HG02623 (cell line): Measurements from ENCODE around the gene CCDC174.
"Not testable (repeated sequence)": the region's sequence is repeated elsewhere in the genome, so short reads cannot be mapped to it uniquely, and the experiment has no call there.

ENCODE experiments used
- ATAC-seq: cut with Tn5 transposase; IDR thresholded peaks from one replicate; pipeline ENCODE4 v1.9.1; 2021; ENCODE audit warnings: moderate library complexity; ENCODE audit not compliant: unreplicated experiment

CCDC174 gene

GRCh38 chr3:14651440-14652251 lies at the start of gene CCDC174:
Gene CCDC174 (plus strand): TSS chr3:14651762. CDS start chr3:14651837, 75 bp downstream.
- peak; percentile 99 for ATAC-seq

- ATAC-seq = no peak
These were observed 49.4 kb upstream of the CCDC174 start for GRCh38 chr3:14602006-14602803.

- ATAC-seq = no peak
These were observed 48.5 kb upstream of the CCDC174 start for GRCh38 chr3:14602804-14603644.

GRCh38 chr3:14605067-14605466 lies 46.5 kb upstream of the CCDC174 start:
- no peak for ATAC-seq

- ATAC-seq = no peak
These were observed 45.8 kb upstream of the CCDC174 start for GRCh38 chr3:14605744-14606143.

- no peak for ATAC-seq
These were observed 44.8 kb upstream of the CCDC174 start for GRCh38 chr3:14606669-14607339.

- ATAC-seq = no peak
These were observed 43.3 kb upstream of the CCDC174 start for GRCh38 chr3:14608298-14608697.

GRCh38 chr3:14609058-14609457 lies 42.5 kb upstream of the CCDC174 start:
- not testable (repeated sequence) for ATAC-seq

GRCh38 chr3:14609506-14609905 lies 42.1 kb upstream of the CCDC174 start:
- no peak for ATAC-seq

- no peak for ATAC-seq
These were observed 41.6 kb upstream of the CCDC174 start for GRCh38 chr3:14609941-14610340.

GRCh38 chr3:14614189-14614588 lies 37.4 kb upstream of the CCDC174 start:
- ATAC-seq = no peak

- no peak for ATAC-seq
These were observed 36.7 kb upstream of the CCDC174 start for GRCh38 chr3:14614862-14615261.

- no peak for ATAC-seq
These were observed 34.7 kb upstream of the CCDC174 start for GRCh38 chr3:14616606-14617507.

- ATAC-seq = no peak
These were observed 34.0 kb upstream of the CCDC174 start for GRCh38 chr3:14617508-14618023.

- no peak for ATAC-seq
These were observed 32.0 kb upstream of the CCDC174 start for GRCh38 chr3:14619605-14620004.

- no peak for ATAC-seq
These were observed 31.1 kb upstream of the CCDC174 start for GRCh38 chr3:14620512-14620911.

- ATAC-seq = no peak
These were observed 30.5 kb upstream of the CCDC174 start for GRCh38 chr3:14621093-14621492.

- no peak for ATAC-seq
These were observed 29.2 kb upstream of the CCDC174 start for GRCh38 chr3:14622368-14622767.

- no peak for ATAC-seq
These were observed 28.0 kb upstream of the CCDC174 start for GRCh38 chr3:14623569-14624051.
